Measurements from ENCODE around the gene CMIP. TPM values are rescaled to one million over a fixed set of nuclear protein-coding genes. Genes with fewer than 3 reads are reported as not detected.
"Not testable (repeated sequence)": the region's sequence is repeated elsewhere in the genome, so short reads cannot be mapped to it uniquely, and the experiment has no call there.

Gene CMIP
- total RNA-seq, 1 donor from 2014 or later = 6.6 TPM

- Histone ChIP-seq H3F3A (ENCODE audit: low read depth) (no peaks in the 10 kb centered on the region), H3K27ac (no peak overlapping the region), H3K4me2 (no peak overlapping the region), H3K27me3 (no peaks in the 10 kb centered on the region), H3K79me2 (ENCODE audit: low read depth) (peaks cover 56% of the 10 kb centered on the region), H2AFZ (replicated peaks) (no peak overlapping the region), H3K4me1 (no peaks in the 10 kb centered on the region), H3K9me3 (ENCODE audit: low read depth) (no peaks in the 10 kb centered on the region), H3K9ac (no peak overlapping the region), H3K36me3 (no peaks in the 10 kb centered on the region), H4K20me1 (ENCODE audit: low read depth) (peaks cover 78% of the 10 kb centered on the region), H3K4me3 (no peak overlapping the region)
- Mint-ChIP-seq H3K36me3 (peaks cover 5% of the 10 kb centered on the region), H3K4me1 (peaks cover 27% of the 10 kb centered on the region), H3K9me3 (no peaks in the 10 kb centered on the region), H3K27ac (no peak overlapping the region), H3K27me3 (ENCODE audit: insufficient read depth, low read depth) (no peaks in the 10 kb centered on the region), H3K4me3 (no peak overlapping the region)
- no peak for TF ChIP-seq EZH2 (IDR thresholded peaks at IDR 0.05)
- no peak for TF ChIP-seq EZH2phosphoT487 (IDR thresholded peaks at IDR 0.05)
- TF ChIP-seq, protein P1, sequence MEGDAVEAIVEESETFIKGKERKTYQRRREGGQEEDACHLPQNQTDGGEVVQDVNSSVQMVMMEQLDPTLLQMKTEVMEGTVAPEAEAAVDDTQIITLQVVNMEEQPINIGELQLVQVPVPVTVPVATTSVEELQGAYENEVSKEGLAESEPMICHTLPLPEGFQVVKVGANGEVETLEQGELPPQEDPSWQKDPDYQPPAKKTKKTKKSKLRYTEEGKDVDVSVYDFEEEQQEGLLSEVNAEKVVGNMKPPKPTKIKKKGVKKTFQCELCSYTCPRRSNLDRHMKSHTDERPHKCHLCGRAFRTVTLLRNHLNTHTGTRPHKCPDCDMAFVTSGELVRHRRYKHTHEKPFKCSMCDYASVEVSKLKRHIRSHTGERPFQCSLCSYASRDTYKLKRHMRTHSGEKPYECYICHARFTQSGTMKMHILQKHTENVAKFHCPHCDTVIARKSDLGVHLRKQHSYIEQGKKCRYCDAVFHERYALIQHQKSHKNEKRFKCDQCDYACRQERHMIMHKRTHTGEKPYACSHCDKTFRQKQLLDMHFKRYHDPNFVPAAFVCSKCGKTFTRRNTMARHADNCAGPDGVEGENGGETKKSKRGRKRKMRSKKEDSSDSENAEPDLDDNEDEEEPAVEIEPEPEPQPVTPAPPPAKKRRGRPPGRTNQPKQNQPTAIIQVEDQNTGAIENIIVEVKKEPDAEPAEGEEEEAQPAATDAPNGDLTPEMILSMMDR (IDR thresholded peaks at IDR 0.05) = no peak
- DNase-seq (ENCODE audit: low spot score) = no peak
Measured at GRCh38 chr16:81521141-81521626, 76.6 kb downstream of the CMIP start.

GRCh38 chr16:81522108-81522701, 77.6 kb downstream of the CMIP start:
- Histone ChIP-seq H3K27me3 (no peaks in the 10 kb centered on the region), H3K79me2 (ENCODE audit: low read depth) (peaks cover 52% of the 10 kb centered on the region), H3K36me3 (no peaks in the 10 kb centered on the region), H4K20me1 (ENCODE audit: low read depth) (peaks cover 67% of the 10 kb centered on the region), H3K9ac (no peak overlapping the region), H3K27ac (no peak overlapping the region), H2AFZ (replicated peaks) (no peak overlapping the region), H3F3A (ENCODE audit: low read depth) (no peaks in the 10 kb centered on the region), H3K9me3 (ENCODE audit: low read depth) (no peaks in the 10 kb centered on the region), H3K4me2 (no peak overlapping the region), H3K4me3 (no peak overlapping the region), H3K4me1 (no peaks in the 10 kb centered on the region)
- peaks cover 5% of the 10 kb centered on the region for H3K36me3 Mint-ChIP-seq
- H3K27me3 Mint-ChIP-seq (ENCODE audit: insufficient read depth, low read depth) = peaks cover 5% of the 10 kb centered on the region
- H3K4me3 Mint-ChIP-seq = no peak overlapping the region
- H3K4me1 Mint-ChIP-seq = peaks cover 24% of the 10 kb centered on the region
- peaks cover 5% of the 10 kb centered on the region for H3K9me3 Mint-ChIP-seq
- TF ChIP-seq EZH2 (IDR thresholded peaks at IDR 0.05) (no peak), EZH2phosphoT487 (IDR thresholded peaks at IDR 0.05) (no peak)
- TF ChIP-seq, protein P1 (IDR thresholded peaks at IDR 0.05) = no peak
- no peak for DNase-seq (ENCODE audit: low spot score)
- no peak overlapping the region for H3K27ac Mint-ChIP-seq

DNA sequence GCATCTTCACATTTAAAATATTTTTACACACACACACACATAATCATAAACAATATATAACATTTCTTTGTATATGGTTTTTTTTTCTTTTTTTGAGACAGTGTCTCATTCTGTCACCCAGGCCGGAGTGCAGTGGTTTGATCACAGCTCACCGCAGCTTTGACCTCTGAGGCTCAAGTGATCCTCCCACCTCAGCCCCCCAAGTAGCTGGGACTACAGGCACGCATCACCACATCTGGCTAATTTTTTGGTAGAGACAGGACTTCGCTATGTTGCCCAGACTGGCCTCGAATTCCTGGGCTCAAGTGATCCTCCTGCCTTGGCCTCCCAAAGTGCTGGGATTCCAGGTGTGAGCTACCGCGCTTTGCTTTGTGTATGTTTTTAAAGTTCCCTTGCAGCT, 78.2 kb downstream of the CMIP start:
- H3K4me3 Mint-ChIP-seq; H3K9ac ChIP-seq; H3K9me3 Mint-ChIP-seq; H3F3A ChIP-seq (ENCODE audit: low read depth); H3K4me3 ChIP-seq; H3K27me3 Mint-ChIP-seq (ENCODE audit: insufficient read depth, low read depth); H3K36me3 ChIP-seq; H3K4me2 ChIP-seq; H3K4me1 ChIP-seq; H3K36me3 Mint-ChIP-seq; H3K9me3 ChIP-seq (ENCODE audit: low read depth); H3K27me3 ChIP-seq; H2AFZ ChIP-seq (replicated peaks); H3K27ac ChIP-seq; DNase-seq (ENCODE audit: low spot score): not testable (repeated sequence)
- H3K4me1 Mint-ChIP-seq = peaks cover 24% of the 10 kb centered on the region
- H3K27ac Mint-ChIP-seq = peak overlapping the region; percentile 53
- Histone ChIP-seq H3K79me2 (ENCODE audit: low read depth) (peaks cover 52% of the 10 kb centered on the region), H4K20me1 (ENCODE audit: low read depth) (peaks cover 61% of the 10 kb centered on the region)

GRCh38 chr16:81523387-81524115, 78.9 kb downstream of the CMIP start:
- Mint-ChIP-seq H3K4me1 (peaks cover 26% of the 10 kb centered on the region), H3K36me3 (peaks cover 10% of the 10 kb centered on the region), H3K9me3 (peaks cover 12% of the 10 kb centered on the region), H3K4me3 (no peak overlapping the region), H3K27ac (peak overlapping the region; percentile 53), H3K27me3 (ENCODE audit: insufficient read depth, low read depth) (peaks cover 5% of the 10 kb centered on the region)
- Histone ChIP-seq H3K9ac (no peak overlapping the region), H3K4me3 (no peak overlapping the region), H2AFZ (replicated peaks) (no peak overlapping the region), H4K20me1 (ENCODE audit: low read depth) (peaks cover 54% of the 10 kb centered on the region), H3K9me3 (ENCODE audit: low read depth) (no peaks in the 10 kb centered on the region), H3K4me1 (no peaks in the 10 kb centered on the region), H3K79me2 (ENCODE audit: low read depth) (peaks cover 52% of the 10 kb centered on the region), H3K4me2 (no peak overlapping the region), H3F3A (ENCODE audit: low read depth) (no peaks in the 10 kb centered on the region), H3K36me3 (no peaks in the 10 kb centered on the region), H3K27me3 (no peaks in the 10 kb centered on the region), H3K27ac (no peak overlapping the region)
- DNase-seq (ENCODE audit: low spot score) = no peak
- TF ChIP-seq, protein P1 (IDR thresholded peaks at IDR 0.05) = no peak
- TF ChIP-seq EZH2phosphoT487 (IDR thresholded peaks at IDR 0.05) = no peak
- TF ChIP-seq EZH2 (IDR thresholded peaks at IDR 0.05) = no peak

Data from neural progenitor cell (in vitro differentiated cells).